Esophagus muscularis mucosa (tissue), 4 donors: Measurements from ENCODE around the gene LGALS9C. TPM values are rescaled to one million over a fixed set of nuclear protein-coding genes. Genes with fewer than 3 reads are reported as not detected.
A peak's percentile ranks its signal among the peaks of the same experiment; 100 is the strongest.
"Not testable (repeated sequence)": the region's sequence is repeated elsewhere in the genome, so short reads cannot be mapped to it uniquely, and the experiment has no call there.

ENCODE experiments used
- DNase-seq: peaks from one replicate; pipeline ENCODE4 v3.0.0-alpha.2; 2017; ENCODE audit errors: extremely low spot score
- H3K27ac ChIP-seq, 4 donors: fragments of 200-600 bp; sonication (generic); replicated peaks in 1 of 4; 1 replicate in 3 of 4; 2 replicates in 1 of 4; pipeline ENCODE4 v1.5.1; 2016 to 2019; ENCODE audit warnings: mild to moderate bottlenecking in 1 of 4
- H3K27me3 ChIP-seq, 4 donors: fragments of 200-600 bp; sonication (generic); one replicate each; pipeline versions ENCODE4 v1.5.1 to v1.6.0; 2016 to 2019
- H3K36me3 ChIP-seq, 4 donors: fragments of 200-600 bp; sonication (generic); one replicate each; pipeline ENCODE4 v1.5.1; 2016 to 2019
- H3K4me1 ChIP-seq, 4 donors: fragments of 200-600 bp; sonication (generic); one replicate each; pipeline ENCODE4 v1.5.1; 2016 to 2019
- H3K4me3 ChIP-seq, 4 donors: fragments of 200-600 bp; sonication (generic); 1 replicate in 2 of 4; 2 replicates in 2 of 4; pipeline ENCODE4 v1.5.1; 2016 to 2019; ENCODE audit warnings: mild to moderate bottlenecking in 4 of 4, moderate library complexity in 1 of 4
- H3K9me3 ChIP-seq, 4 donors: fragments of 200-600 bp; sonication (generic); 1 replicate in 3 of 4; 2 replicates in 1 of 4; pipeline ENCODE4 v1.5.1; 2016 to 2019
- WGBS: methylation state at CpG from one replicate; pipeline ENCODE4 v1.1.5; 2018; 5-methylcytosine and 5-hydroxymethylcytosine counted together
- intact Hi-C: fragments of 100-400 bp; cut with DNase I; formaldehyde crosslinking; loops from one replicate; pipeline ENCODE4 v1.15.1; 2023
- total RNA-seq, 4 donors: library from RNA; depleted of rRNA; stranded (reverse); fragments of >200 nt; gene quantifications; one replicate each; pipeline versions ENCODE4 v1.1.0 to v1.2.1, GENCODE V29; 2016
- TF ChIP-seq, protein P1 (sequence below), 3 experiments: fragments of 200-600 bp in 2 of 3; fragments of 450-650 bp in 1 of 3; sonication (generic) in 2 of 3; IDR thresholded peaks; one replicate each; pipeline ENCODE4 v1.5.1; 2017 to 2019; ENCODE audit warnings: antibody characterized with exemption in 3 of 3, mild to moderate bottlenecking in 2 of 3, moderate library complexity in 1 of 3

The LGALS9C gene
- total RNA-seq, result under 1 TPM in 2 of 4 donors, not detected in 2; 0.23 to 0.42 TPM

DNA sequence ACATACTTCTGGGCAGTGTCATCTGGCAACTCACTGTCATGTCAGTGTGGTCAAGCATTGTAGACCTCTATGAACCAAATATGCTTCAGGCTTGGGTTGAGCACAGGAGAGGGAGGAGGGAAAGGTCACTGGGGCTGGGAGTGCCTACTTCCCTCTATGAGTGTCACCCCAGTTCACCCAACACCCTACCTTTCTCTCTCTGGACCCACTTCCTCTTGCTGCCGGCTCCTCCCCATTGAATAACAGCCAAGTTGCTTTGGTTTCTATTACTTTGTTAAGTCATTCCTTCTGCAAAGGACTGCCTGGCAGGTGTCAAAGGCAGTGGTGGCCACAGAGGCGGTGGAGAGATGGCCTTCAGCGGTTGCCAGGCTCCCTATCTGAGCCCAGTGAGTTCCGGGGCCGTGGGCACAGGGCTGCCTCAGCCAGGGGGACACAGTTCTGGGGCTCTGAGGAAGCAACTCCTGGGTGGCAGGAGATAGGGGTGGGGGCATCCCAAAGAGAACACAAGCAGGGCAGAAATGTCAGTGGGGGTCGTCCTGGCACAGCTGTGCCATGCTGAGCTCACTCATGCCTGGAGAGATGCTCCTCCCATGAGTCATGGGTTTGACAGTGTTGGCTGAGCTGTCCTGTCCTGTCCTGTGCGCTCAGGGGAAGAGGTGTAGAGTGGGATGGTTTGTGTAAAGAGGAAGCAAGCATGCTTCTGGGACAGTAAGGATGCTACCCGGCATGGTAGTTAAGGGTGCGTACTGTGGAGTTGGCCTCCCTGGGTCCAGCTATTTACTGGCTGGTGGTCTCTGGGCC is at the start of gene LGALS9C:
Gene LGALS9C, plus strand, starts transcription at position 282 of the 801 bp plus-strand sequence. Its CDS starts 66 bp downstream, at position 348.
- H3K27ac ChIP-seq, H3K9me3 ChIP-seq, H3K36me3 ChIP-seq, intact Hi-C loops, H3K4me3 ChIP-seq, H3K4me1 ChIP-seq, DNase-seq, H3K27me3 ChIP-seq: not testable (repeated sequence)
- 79% methylated on average over 7 of the region's 9 CpGs for WGBS

DNA sequence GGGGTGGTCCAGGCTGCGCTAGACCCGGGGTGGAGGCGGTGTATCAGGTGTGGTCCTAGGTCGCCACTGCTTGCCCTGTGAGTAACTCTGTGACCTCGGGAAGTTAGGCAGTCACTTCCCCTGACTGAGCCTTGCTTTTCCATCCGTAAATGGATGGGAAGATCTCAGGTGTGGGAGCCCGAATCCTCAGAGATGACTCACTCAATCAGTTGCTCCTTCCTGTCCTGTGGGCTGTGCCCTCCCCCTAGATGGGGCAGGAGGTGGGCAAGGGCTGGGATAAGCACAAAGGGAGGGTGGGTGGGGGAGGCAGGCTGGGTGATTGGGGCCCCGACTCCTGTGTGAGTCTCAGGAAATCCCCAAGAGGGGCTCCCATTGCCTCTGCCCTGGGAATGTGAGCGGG is 44.4 kb upstream of the LGALS9C start:
- intact Hi-C loops, DNase-seq: not testable (repeated sequence)

DNA sequence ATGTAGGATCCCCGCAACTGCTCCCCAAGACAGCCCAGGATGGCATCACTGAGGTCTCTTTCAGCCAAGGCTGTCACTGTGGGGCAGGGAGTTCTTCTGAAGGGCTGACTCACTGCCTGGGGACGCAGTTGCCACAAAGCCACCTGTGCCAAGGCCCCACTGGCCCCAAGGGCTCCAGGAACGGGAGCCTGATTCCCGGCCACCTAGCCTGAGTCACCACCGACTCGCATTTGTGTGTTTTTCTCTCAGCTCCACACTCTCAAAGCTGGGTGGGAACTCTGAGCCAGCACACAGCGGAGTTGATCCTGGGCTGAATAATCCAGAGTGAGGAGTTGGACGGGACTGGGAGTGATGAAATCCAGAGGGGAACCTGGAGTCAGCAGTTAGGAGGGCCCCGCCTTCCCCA is 37.1 kb upstream of the LGALS9C start:
- WGBS, result no CpG with 5 or more reads among the region's 9 CpGs

More for the DNA sequence above, 44.4 kb upstream of the LGALS9C start:
- H3K9me3 ChIP-seq, H3K27me3 ChIP-seq, H3K36me3 ChIP-seq, H3K4me3 ChIP-seq, H3K27ac ChIP-seq, H3K4me1 ChIP-seq: not testable (repeated sequence)
- WGBS, result no CpG with 5 or more reads among the region's 9 CpGs

DNA sequence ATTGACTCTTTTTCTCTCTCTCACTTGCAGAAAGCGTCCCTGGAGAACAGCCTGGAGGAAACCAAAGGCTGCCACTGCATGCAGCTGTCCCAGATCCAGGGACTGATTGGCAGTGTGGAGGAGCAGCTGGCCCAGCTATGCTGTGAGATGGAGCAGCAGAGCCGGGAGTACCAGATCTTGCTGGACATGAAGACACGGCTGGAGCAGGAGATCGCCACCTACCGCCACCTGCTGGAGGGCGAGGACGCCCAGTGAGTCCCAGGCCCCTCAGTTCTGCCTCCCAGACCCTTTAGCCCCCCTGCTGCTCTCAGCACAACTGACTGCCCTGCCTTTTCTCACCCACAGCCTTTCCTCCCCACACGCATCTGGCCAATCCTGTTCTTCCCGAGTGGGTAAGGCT is 34.5 kb upstream of the LGALS9C start:
- no CpG with 5 or more reads among the region's 9 CpGs for WGBS
- TF ChIP-seq, protein P1, sequence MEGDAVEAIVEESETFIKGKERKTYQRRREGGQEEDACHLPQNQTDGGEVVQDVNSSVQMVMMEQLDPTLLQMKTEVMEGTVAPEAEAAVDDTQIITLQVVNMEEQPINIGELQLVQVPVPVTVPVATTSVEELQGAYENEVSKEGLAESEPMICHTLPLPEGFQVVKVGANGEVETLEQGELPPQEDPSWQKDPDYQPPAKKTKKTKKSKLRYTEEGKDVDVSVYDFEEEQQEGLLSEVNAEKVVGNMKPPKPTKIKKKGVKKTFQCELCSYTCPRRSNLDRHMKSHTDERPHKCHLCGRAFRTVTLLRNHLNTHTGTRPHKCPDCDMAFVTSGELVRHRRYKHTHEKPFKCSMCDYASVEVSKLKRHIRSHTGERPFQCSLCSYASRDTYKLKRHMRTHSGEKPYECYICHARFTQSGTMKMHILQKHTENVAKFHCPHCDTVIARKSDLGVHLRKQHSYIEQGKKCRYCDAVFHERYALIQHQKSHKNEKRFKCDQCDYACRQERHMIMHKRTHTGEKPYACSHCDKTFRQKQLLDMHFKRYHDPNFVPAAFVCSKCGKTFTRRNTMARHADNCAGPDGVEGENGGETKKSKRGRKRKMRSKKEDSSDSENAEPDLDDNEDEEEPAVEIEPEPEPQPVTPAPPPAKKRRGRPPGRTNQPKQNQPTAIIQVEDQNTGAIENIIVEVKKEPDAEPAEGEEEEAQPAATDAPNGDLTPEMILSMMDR (IDR thresholded peaks at IDR 0.05), result peak in 2 of 3 experiments; percentile 12 to 31
- H3K4me1 ChIP-seq, H3K36me3 ChIP-seq, H3K27me3 ChIP-seq, H3K27ac ChIP-seq, DNase-seq, H3K4me3 ChIP-seq, intact Hi-C loops, H3K9me3 ChIP-seq: not testable (repeated sequence)

More for the DNA sequence above, 37.1 kb upstream of the LGALS9C start:
- H3K36me3 ChIP-seq, H3K27ac ChIP-seq, intact Hi-C loops, H3K4me3 ChIP-seq, H3K4me1 ChIP-seq, DNase-seq, H3K27me3 ChIP-seq, H3K9me3 ChIP-seq: not testable (repeated sequence)

DNA sequence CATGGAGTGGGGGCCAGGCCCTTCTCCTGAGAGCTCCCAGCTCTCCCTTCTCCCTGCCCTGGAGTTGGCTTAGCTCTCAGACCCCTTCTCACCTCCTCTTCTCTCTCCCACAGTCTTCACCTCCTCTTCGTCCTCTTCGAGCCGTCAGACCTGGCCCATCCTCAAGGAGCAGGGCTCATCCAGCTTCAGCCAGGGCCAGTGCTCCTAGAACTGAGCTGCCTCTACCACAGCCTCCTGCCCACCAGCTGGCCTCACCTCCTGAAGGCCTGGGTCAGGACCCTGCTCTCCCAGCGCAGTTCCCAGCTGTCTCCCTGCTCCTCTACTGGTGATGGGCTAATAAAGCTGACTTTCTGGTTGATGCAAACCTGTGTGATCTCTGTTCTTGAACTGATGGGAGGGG is 34.1 kb upstream of the LGALS9C start:
- H3K36me3 ChIP-seq, H3K27me3 ChIP-seq, intact Hi-C loops, H3K4me1 ChIP-seq, H3K27ac ChIP-seq, H3K9me3 ChIP-seq, DNase-seq, H3K4me3 ChIP-seq: not testable (repeated sequence)
- no CpG with 5 or more reads among the region's 4 CpGs for WGBS

DNA sequence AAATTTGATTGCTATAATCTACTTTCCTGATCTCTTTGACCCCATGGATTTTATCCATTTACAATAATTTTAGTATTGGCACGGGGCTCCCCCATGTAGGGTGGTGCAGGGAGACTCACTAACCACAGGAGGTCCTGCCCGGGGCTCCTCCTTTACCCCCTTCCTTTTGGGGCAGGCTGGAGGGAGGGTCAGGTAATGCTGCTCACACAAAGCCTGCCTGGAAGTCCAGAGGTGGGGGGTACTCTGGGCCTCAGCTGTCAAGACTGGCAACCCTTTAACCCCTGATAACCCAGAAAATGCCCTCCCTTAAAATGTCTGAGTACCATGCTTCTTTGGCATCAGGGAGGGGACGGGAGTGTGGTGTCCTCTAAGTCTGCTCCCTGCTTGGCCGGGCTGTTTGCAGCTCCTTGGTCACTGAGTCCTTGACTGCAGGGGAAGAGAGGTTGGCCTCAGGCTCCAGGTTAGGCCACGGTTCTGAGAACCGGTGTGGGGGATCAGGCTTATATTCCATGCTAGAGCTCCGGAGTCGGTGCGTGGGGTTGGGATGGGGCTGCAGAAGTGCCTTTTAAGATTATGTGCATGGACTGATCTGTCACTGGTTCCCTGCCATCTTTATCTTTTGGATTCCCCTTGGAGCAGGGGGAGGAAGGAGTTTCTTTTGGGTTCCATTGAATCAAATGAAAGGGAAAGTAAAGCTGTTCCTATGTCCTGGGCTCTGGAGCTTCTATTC is 28.9 kb upstream of the LGALS9C start:
- H3K27me3 ChIP-seq, H3K4me3 ChIP-seq, DNase-seq, H3K4me1 ChIP-seq, H3K36me3 ChIP-seq, H3K27ac ChIP-seq, H3K9me3 ChIP-seq, intact Hi-C loops: not testable (repeated sequence)
- WGBS, result 87% methylated on average over 3 of the region's 9 CpGs

DNA sequence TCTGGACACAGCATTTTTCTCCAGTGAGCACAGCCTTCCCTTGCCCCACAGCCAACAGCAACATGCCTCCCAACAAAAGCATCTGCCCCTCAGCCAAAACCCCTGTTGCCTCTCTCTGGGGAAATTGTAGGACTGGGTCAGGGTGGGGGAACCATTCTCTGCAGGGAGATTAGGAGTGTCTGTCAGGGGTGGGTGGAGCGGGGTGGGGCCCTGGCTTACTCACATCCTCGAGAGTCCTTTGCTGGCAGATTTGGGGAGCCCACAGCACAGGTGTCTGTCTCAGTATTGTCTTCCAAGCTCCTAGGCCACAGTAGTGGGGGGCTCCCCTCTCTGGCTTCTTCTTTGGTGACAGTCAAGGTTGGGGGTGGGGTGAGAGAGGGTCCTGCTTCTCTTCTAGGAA is 28.3 kb upstream of the LGALS9C start:
- H3K4me1 ChIP-seq, H3K36me3 ChIP-seq, DNase-seq, H3K27ac ChIP-seq, H3K4me3 ChIP-seq, H3K27me3 ChIP-seq, H3K9me3 ChIP-seq, intact Hi-C loops: not testable (repeated sequence)
- no CpG with 5 or more reads among the region's 2 CpGs for WGBS

DNA sequence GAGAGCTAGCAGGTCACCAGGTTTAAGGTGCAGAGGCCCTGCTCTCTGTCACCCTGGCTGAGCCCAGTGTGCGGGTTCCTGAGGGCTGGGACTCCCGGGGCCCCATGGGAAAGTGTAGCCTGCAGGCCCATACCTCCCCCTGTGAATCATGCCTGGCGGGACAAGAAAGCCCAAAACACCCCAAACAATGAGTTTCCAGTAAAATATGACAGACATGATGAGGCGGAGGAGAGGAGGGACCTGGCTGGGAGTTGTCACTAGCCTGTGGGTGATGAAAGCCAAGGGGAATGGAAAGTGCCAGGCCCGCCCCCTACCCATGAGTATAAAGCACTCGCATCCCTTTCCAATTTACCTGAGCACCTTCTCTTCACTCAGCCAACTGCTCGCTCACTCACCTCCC is 26.8 kb upstream of the LGALS9C start:
- intact Hi-C loops, H3K9me3 ChIP-seq, H3K4me1 ChIP-seq, H3K27ac ChIP-seq, H3K4me3 ChIP-seq, H3K27me3 ChIP-seq, DNase-seq, H3K36me3 ChIP-seq: not testable (repeated sequence)
- WGBS, result 92% methylated on average over 3 of the region's 7 CpGs

DNA sequence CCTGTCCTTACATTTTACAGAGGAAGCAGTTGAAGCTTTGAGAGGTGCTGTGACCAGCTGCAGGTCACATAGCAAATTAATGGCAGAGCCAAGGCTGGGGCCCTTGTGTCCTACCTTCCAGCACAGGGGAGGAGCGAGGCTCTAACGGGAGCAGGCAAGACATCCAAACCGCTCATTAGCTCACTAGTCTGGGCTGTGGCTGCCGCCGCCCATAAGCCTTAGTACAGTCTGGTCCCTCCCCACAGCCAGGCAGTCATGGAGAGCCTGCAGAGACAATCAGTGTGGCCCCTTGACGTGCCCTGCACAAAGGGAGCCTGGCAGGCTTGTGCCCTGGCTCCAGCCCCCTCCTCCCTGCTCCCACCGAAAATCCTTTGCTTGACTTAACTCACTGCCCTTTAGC is 25.6 kb upstream of the LGALS9C start:
- H3K4me3 ChIP-seq, H3K36me3 ChIP-seq, H3K9me3 ChIP-seq, H3K27ac ChIP-seq, intact Hi-C loops, H3K27me3 ChIP-seq, H3K4me1 ChIP-seq, DNase-seq: not testable (repeated sequence)
- 94% methylated on average over 2 of the region's 7 CpGs for WGBS

DNA sequence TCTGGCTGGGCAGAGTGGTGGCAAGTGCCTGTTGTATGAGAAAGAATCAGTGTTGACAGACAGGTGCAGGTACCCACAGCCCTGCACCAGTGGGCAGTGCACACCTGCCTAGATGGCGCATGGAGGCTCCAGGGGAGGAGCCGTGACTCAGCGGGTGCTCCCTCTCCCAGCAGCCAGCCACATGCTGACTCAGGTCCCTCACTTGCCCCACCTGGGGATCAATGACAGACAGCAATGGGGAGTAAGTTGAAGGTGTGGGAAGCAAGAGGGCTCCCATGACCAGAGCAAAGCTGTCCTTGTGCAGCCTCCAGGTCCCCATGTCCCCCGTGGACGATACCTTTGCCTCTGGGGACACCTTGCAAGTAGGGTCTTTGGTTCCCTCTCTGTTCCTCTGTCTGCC is 24.6 kb upstream of the LGALS9C start:
- WGBS, result 66% methylated on average over 2 of the region's 5 CpGs
- H3K36me3 ChIP-seq, H3K9me3 ChIP-seq, DNase-seq, H3K4me3 ChIP-seq, intact Hi-C loops, H3K27me3 ChIP-seq, H3K4me1 ChIP-seq, H3K27ac ChIP-seq: not testable (repeated sequence)

DNA sequence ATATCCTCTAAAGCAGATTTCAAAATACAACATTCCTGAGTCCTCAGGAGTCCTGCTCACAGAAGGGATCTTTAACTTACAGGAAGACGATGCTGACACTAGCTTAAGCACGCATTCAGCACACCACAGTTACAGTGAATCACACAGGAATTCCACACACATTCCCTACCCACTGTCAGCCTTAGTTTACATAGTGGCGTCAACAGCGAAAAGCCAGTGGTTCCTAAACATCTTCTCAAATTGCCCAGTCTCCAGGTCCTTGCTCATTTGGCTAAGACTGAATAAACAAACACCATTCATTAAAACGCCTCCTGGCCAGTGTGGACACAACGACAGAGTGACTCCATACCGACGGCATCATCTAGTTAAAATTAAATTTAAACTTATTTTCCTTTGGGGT is 17.6 kb upstream of the LGALS9C start:
- DNase-seq, H3K27me3 ChIP-seq, H3K36me3 ChIP-seq, intact Hi-C loops, H3K4me3 ChIP-seq, H3K4me1 ChIP-seq, H3K27ac ChIP-seq, H3K9me3 ChIP-seq: not testable (repeated sequence)
- WGBS, result 22% methylated on average over 8 of the region's 8 CpGs
